ENCODE results near the gene DPY19L1.
"Not testable (repeated sequence)": the region's sequence is repeated elsewhere in the genome, so short reads cannot be mapped to it uniquely, and the experiment has no call there.

Gene DPY19L1

GRCh38 chr7:34912236-34912635 lies 125.0 kb downstream of the DPY19L1 start:
- no peak for TF ChIP-seq CTCF (IDR thresholded peaks at IDR 0.05; ENCODE audit: low read depth, low read length, missing control alignments)
- no peak overlapping the region for H3K4me3 ChIP-seq (ENCODE audit: low read depth, low read length)
- DNase-seq (ENCODE audit: low read depth), result no peak
- in situ Hi-C loops (cut with HindIII; ENCODE audit: low sequenced_read_pairs), result no loop called here

GRCh38 chr7:34906266-34906850 lies 130.9 kb downstream of the DPY19L1 start:
- in situ Hi-C loops (cut with HindIII; ENCODE audit: low sequenced_read_pairs); DNase-seq (ENCODE audit: low read depth): not testable (repeated sequence)
- peak overlapping the region; percentile 24 for H3K4me3 ChIP-seq (ENCODE audit: low read depth, low read length)

GRCh38 chr7:34904987-34905386 lies 132.3 kb downstream of the DPY19L1 start:
- in situ Hi-C loops (cut with HindIII; ENCODE audit: low sequenced_read_pairs), result no loop called here
- TF ChIP-seq CTCF (IDR thresholded peaks at IDR 0.05; ENCODE audit: low read depth, low read length, missing control alignments), result no peak
- no peak for DNase-seq (ENCODE audit: low read depth)
- no peak overlapping the region for H3K4me3 ChIP-seq (ENCODE audit: low read depth, low read length)

GRCh38 chr7:34903921-34904320 lies 133.4 kb downstream of the DPY19L1 start:
- DNase-seq (ENCODE audit: low read depth); H3K4me3 ChIP-seq (ENCODE audit: low read depth, low read length); in situ Hi-C loops (cut with HindIII; ENCODE audit: low sequenced_read_pairs): not testable (repeated sequence)

GRCh38 chr7:34902182-34902581 lies 135.1 kb downstream of the DPY19L1 start:
- no peak for TF ChIP-seq CTCF (IDR thresholded peaks at IDR 0.05; ENCODE audit: low read depth, low read length, missing control alignments)
- in situ Hi-C loops (cut with HindIII; ENCODE audit: low sequenced_read_pairs), result no loop called here
- no peak overlapping the region for H3K4me3 ChIP-seq (ENCODE audit: low read depth, low read length)
- DNase-seq (ENCODE audit: low read depth), result no peak

- DNase-seq (ENCODE audit: low read depth), result no peak
- no peak for TF ChIP-seq CTCF (IDR thresholded peaks at IDR 0.05; ENCODE audit: low read depth, low read length, missing control alignments)
- in situ Hi-C loops (cut with HindIII; ENCODE audit: low sequenced_read_pairs), result no loop called here
- no peak overlapping the region for H3K4me3 ChIP-seq (ENCODE audit: low read depth, low read length)
Observed at GRCh38 chr7:34900891-34901513, 136.3 kb downstream of the DPY19L1 start.

- no peak overlapping the region for H3K4me3 ChIP-seq (ENCODE audit: low read depth, low read length)
- no peak for DNase-seq (ENCODE audit: low read depth)
- in situ Hi-C loops (cut with HindIII; ENCODE audit: low sequenced_read_pairs), result no loop called here
- TF ChIP-seq CTCF (IDR thresholded peaks at IDR 0.05; ENCODE audit: low read depth, low read length, missing control alignments), result no peak
Observed at GRCh38 chr7:34895202-34895601, 142.1 kb downstream of the DPY19L1 start.
